Kidney (tissue), 14 donors: ENCODE data around the gene FMNL2. TPM values are rescaled to one million over a fixed set of nuclear protein-coding genes. Genes with fewer than 3 reads are reported as not detected.

Experiments
- DNase-seq, 5 donors: peaks; one replicate each; pipeline ENCODE4 v3.0.0-alpha.2; 2013 to 2020
- FAIRE-seq: peaks from 2 replicates; lab custom pipeline; 2012; peaks lifted over from hg19 to GRCh38; lab: Jason Lieb, UNC
- H3K27ac ChIP-seq, 2 donors: one replicate each; pipeline ENCODE4 v1.7.0; 2013; ENCODE audit warnings: low read depth in 2 of 2, low read length in 2 of 2, inconsistent platforms in 1 of 2
- H3K27me3 ChIP-seq: one replicate; pipeline ENCODE4 v1.7.1; 2013; ENCODE audit warnings: low read length, inconsistent platforms; ENCODE audit not compliant: control insufficient read depth, insufficient read depth
- H3K36me3 ChIP-seq, 3 donors: one replicate each; pipeline versions ENCODE4 v1.7.0 to v1.7.1; 2013; ENCODE audit warnings: low read length in 3 of 3, control low read depth in 1 of 3, inconsistent platforms in 1 of 3; ENCODE audit not compliant: insufficient read depth in 3 of 3, control insufficient read depth in 2 of 3
- H3K4me1 ChIP-seq, 3 donors: one replicate each; pipeline versions ENCODE4 v1.7.0 to v1.7.1; 2013; ENCODE audit warnings: low read length in 3 of 3, inconsistent platforms in 1 of 3, low read depth in 1 of 3; ENCODE audit not compliant: control insufficient read depth in 2 of 3, insufficient read depth in 2 of 3
- H3K4me3 ChIP-seq, 3 donors: one replicate each; pipeline versions ENCODE4 v1.7.0 to v1.8.1; 2013; ENCODE audit warnings: low read length in 3 of 3, control low read depth in 1 of 3, inconsistent platforms in 1 of 3
- H3K9ac ChIP-seq, 3 donors: one replicate each; pipeline versions ENCODE4 v1.7.0 to v1.7.1; 2013; ENCODE audit warnings: low read length in 3 of 3, control low read depth in 1 of 3, inconsistent platforms in 1 of 3
- H3K9me3 ChIP-seq, 3 donors: one replicate each; pipeline versions ENCODE4 v1.7.0 to v1.7.1; 2013; ENCODE audit warnings: low read length in 3 of 3, control low read depth in 1 of 3, inconsistent platforms in 1 of 3; ENCODE audit not compliant: control insufficient read depth in 2 of 3, insufficient read depth in 1 of 3
- intact Hi-C: fragments of 100-400 bp; cut with DNase I; formaldehyde crosslinking; loops from one replicate; pipeline ENCODE4 v1.11.1; 2022
- polyA plus RNA-seq: library from polyadenylated mRNA; stranded (reverse); fragments of 350-450 nt; fragmentation: Illumina TruSeq; extraction: RNeasy Lipid Tissue Mini Kit (QIAGEN cat#74804); gene quantifications from one replicate; pipeline ENCODE4 v1.2.3, GENCODE V29; 2014; ENCODE audit warnings: low read depth, low replicate concordance; ENCODE audit not compliant: insufficient read depth
- total RNA-seq: library from RNA; stranded (reverse); fragmentation: NEBNext Ultra II Directional; extraction: Animal tissue kit (Norgen Biotek cat#: 25700); gene quantifications from one replicate; pipeline ENCODE4 v1.2.1, GENCODE V29; 2021
- TF ChIP-seq, protein P1 (sequence below): IDR thresholded peaks from 3 replicates; pipeline ENCODE4 v1.5.1; 2012; ENCODE audit warnings: mild to moderate bottlenecking, moderate library complexity, borderline replicate concordance; ENCODE audit not compliant: insufficient read depth; ENCODE audit errors: extremely low read depth
- donor health status: control.
- donor health status: control.
- donor health status: control.
- donor health status: control.
- donor health status: control.
- donor health status: DM: yes; HTN: yes; CAD: no.
- donor health status: Normal renal cell carcinoma (clear cell type).

Gene FMNL2
- total and polyA plus RNA-seq, 2 donors from 2014 or later, result 10.7 to 39.1 TPM

DNA sequence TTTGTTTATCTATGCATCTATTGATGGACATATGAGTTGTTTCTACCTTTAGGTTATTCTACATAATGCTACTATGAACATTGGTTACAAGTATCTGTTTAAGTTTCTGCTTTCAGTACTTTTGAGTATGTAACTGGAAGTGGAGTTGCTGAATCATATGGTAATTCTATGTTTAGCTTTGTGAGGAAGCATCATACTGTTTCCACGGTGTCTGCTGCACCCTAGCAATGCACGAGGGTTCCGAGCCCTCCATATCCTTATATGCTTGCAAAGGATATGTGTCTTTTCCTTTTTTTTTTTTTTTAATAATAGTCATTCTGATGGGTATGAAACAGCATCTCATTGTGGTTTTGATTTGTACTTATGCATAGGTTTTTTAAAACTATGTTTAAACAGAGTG lies 83.7 kb downstream of the FMNL2 start:
- peaks cover 2 to 12% (median 5%) of the 10 kb centered on the region in 3 donors for H3K4me1 ChIP-seq
- DNase-seq (no peak), FAIRE-seq (no peak)
- H3K27me3 ChIP-seq, result no peaks in the 10 kb centered on the region
- no peaks in the 10 kb centered on the region for H3K9me3 ChIP-seq
- intact Hi-C loops, result no loop called here
- no peaks in the 10 kb centered on the region for H3K36me3 ChIP-seq
- no peak overlapping the region for H3K27ac ChIP-seq
- no peak overlapping the region for H3K4me3 ChIP-seq
- no peak overlapping the region for H3K9ac ChIP-seq
- TF ChIP-seq, protein P1, sequence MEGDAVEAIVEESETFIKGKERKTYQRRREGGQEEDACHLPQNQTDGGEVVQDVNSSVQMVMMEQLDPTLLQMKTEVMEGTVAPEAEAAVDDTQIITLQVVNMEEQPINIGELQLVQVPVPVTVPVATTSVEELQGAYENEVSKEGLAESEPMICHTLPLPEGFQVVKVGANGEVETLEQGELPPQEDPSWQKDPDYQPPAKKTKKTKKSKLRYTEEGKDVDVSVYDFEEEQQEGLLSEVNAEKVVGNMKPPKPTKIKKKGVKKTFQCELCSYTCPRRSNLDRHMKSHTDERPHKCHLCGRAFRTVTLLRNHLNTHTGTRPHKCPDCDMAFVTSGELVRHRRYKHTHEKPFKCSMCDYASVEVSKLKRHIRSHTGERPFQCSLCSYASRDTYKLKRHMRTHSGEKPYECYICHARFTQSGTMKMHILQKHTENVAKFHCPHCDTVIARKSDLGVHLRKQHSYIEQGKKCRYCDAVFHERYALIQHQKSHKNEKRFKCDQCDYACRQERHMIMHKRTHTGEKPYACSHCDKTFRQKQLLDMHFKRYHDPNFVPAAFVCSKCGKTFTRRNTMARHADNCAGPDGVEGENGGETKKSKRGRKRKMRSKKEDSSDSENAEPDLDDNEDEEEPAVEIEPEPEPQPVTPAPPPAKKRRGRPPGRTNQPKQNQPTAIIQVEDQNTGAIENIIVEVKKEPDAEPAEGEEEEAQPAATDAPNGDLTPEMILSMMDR, result no peak

DNA sequence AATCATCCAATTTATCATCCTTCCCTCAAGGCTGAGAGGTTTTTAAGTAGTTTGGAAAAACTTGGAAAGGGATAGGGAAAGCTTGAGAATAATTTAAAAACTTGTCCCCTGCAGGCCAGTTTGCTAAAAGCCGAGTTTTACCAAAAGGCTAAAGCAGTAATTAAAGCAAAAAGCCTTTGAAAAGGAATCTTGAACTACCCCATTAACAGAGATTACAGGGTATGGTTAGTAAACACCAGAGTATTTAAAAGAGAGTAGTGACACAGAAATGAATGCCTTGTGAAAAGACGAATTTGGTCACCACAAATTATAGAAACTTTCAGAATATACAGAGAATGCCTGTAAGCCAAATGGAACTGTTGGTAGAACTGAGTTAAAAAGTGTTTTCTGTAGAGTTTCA lies 85.0 kb downstream of the FMNL2 start:
- FAIRE-seq, result no peak

DNA sequence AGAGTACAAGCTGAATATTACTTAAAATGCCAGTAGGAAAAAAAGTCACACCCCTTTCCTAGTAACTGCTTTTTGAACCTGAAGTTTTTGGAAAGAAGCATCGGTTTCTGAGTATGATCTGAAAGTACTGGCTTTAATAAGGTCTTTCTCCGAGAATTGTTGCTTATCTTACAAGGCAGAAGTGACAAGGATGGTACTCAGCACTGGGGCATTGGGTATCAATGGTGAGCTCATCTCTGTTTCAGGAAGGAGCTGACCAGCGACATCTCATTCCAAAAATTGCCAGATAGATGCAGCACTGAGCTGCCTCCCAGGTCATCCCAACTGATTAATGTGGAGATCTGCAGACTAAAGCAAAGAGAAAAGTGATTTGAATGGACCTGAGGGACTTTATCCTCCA lies 85.4 kb downstream of the FMNL2 start:
- peak overlapping the region in 1 of 2 donors; percentile 21 for H3K27ac ChIP-seq
- no peaks in the 10 kb centered on the region for H3K9me3 ChIP-seq
- H3K9ac ChIP-seq, result no peak overlapping the region
- no peaks in the 10 kb centered on the region for H3K27me3 ChIP-seq
- DNase-seq (peak in 1 of 5 donors; percentile 10), FAIRE-seq (no peak)
- TF ChIP-seq, protein P1, result no peak
- no peaks in the 10 kb centered on the region for H3K36me3 ChIP-seq
- no peak overlapping the region for H3K4me3 ChIP-seq
- intact Hi-C loops, result no loop called here
- H3K4me1 ChIP-seq, result peaks cover 2 to 12% (median 5%) of the 10 kb centered on the region in 3 donors

More for the DNA sequence above, 85.0 kb downstream of the FMNL2 start:
- Histone ChIP-seq H3K36me3 (no peaks in the 10 kb centered on the region), H3K9ac (no peak overlapping the region), H3K4me1 (peaks cover 2 to 12% (median 5%) of the 10 kb centered on the region in 3 donors), H3K27ac (no peak overlapping the region), H3K9me3 (no peaks in the 10 kb centered on the region), H3K4me3 (no peak overlapping the region), H3K27me3 (no peaks in the 10 kb centered on the region)
- TF ChIP-seq, protein P1, result no peak
- intact Hi-C loops, result no loop called here
- no peak for DNase-seq

DNA sequence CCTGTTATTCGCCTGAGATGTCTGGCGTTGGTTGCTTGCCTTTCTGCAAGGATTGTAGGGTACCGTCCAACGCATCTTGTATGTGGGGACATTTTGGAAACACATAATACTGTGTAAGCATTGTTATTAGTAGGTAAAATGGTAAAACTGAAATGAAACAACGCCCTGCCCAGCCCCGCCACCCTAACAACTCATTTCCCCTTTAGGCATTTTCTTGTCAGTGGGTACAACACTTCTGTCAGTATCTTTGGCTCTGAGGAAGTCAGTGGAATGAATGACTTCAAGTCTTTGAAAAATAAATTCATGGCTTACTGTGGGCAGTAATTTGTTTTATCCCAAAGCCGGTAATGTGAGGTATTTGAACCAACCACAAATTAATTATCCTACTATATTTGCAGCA lies 86.0 kb downstream of the FMNL2 start:
- Histone ChIP-seq H3K27me3 (no peaks in the 10 kb centered on the region), H3K36me3 (no peaks in the 10 kb centered on the region), H3K9me3 (no peaks in the 10 kb centered on the region), H3K9ac (peak overlapping the region in 1 of 3 donors; percentile 3), H3K4me3 (no peak overlapping the region), H3K4me1 (peaks cover 4 to 12% (median 5%) of the 10 kb centered on the region in 3 donors), H3K27ac (peak overlapping the region; percentile 30 to 91)
- DNase-seq (peak in 1 of 5 donors; percentile 2), FAIRE-seq (no peak)
- TF ChIP-seq, protein P1, result no peak
- intact Hi-C loops, result no loop called here
